Endothelial cell of umbilical vein (primary cell): ENCODE results near the gene TBPL1. TPM values are rescaled to one million over a fixed set of nuclear protein-coding genes. Genes with fewer than 3 reads are reported as not detected.

Source experiments
- BruUV-seq: library from RNA; stranded (reverse); fragments of 400-500 nt; replicated peaks from 2 replicates; lab custom pipeline; 2021; lab: Mats Ljungman, UMichigan
- CTCF ChIA-PET: fragments of 300-600, 350-600 bp; sonication (Branson Sonifier 250); formaldehyde crosslinking; loops from one replicate; lab custom pipeline; 2021; ENCODE audit warnings: antibody characterized with exemption, inconsistent platforms; lab: Charles Lee
- POLR2A ChIA-PET: fragments of 300-600, 350-600 bp; sonication (Branson Sonifier 250); formaldehyde crosslinking; loops from one replicate; lab custom pipeline; 2021; ENCODE audit warnings: antibody characterized with exemption, inconsistent platforms; lab: Charles Lee
- DNase-seq: peaks from one replicate; pipeline ENCODE4 v3.0.0-alpha.2; 2011; ENCODE audit warnings: low read depth, low spot score
- FAIRE-seq: peaks from 2 replicates; lab custom pipeline; 2011; peaks lifted over from hg19 to GRCh38; lab: Jason Lieb, UNC
- H2AFZ ChIP-seq: 2 replicates; pipeline ENCODE4 v1.6.0; 2012; ENCODE audit warnings: low read depth, low read length, control low read depth, inconsistent platforms
- H3K27ac ChIP-seq: 2 replicates; pipeline ENCODE4 v1.5.1; 2011; ENCODE audit warnings: low read depth, mild to moderate bottlenecking, control low read depth, low read length, moderate library complexity; ENCODE audit not compliant: insufficient read depth
- H3K27me3 ChIP-seq, 2 experiments: 2 replicates each; pipeline versions ENCODE4 v1.6.0 to v1.6.1; 2011; ENCODE audit warnings: low read length in 2 of 2, mixed read lengths in 1 of 2; ENCODE audit not compliant: control insufficient read depth in 2 of 2, insufficient read depth in 2 of 2
- H3K36me3 ChIP-seq, 2 experiments: 2 replicates in 1 of 2; 3 replicates in 1 of 2; pipeline ENCODE4 v1.5.1; 2011; ENCODE audit warnings: low read length in 2 of 2, mild to moderate bottlenecking in 1 of 2, moderate library complexity in 1 of 2; ENCODE audit not compliant: control insufficient read depth in 2 of 2, insufficient read depth in 2 of 2; ENCODE audit errors: extremely low read depth in 1 of 2
- H3K4me1 ChIP-seq: 3 replicates; pipeline ENCODE4 v1.5.1; 2011; ENCODE audit warnings: mild to moderate bottlenecking, low read length; ENCODE audit not compliant: control insufficient read depth, insufficient read depth; ENCODE audit errors: extremely low read depth
- H3K4me2 ChIP-seq: 2 replicates; pipeline ENCODE4 v1.6.1; 2011; ENCODE audit warnings: low read length, control low read depth, mixed read lengths; ENCODE audit not compliant: insufficient read depth
- H3K4me3 ChIP-seq, 3 experiments: fragments of 200-600 bp in 1 of 3; sonication (generic), shearing (Covaris generic) in 1 of 3; replicated peaks in 1 of 3; 2 replicates each; pipeline ENCODE4 v1.5.1; 2011 to 2016; ENCODE audit warnings: control low read depth in 3 of 3, low read length in 3 of 3, mild to moderate bottlenecking in 2 of 3, inconsistent platforms in 1 of 3, low read depth in 1 of 3, moderate library complexity in 1 of 3; ENCODE audit not compliant: insufficient read depth in 1 of 3
- H3K79me2 ChIP-seq: 2 replicates; pipeline ENCODE4 v1.6.0; 2012; ENCODE audit warnings: low read length, inconsistent platforms; ENCODE audit not compliant: control insufficient read depth, insufficient read depth
- H3K9ac ChIP-seq: replicated peaks from 2 replicates; pipeline ENCODE3; 2011; ENCODE audit warnings: low read length, control low read depth; ENCODE audit not compliant: insufficient read depth; ENCODE audit errors: extremely low read depth
- H3K9me1 ChIP-seq: replicated peaks from 3 replicates; pipeline ENCODE4 v1.6.0; 2011; ENCODE audit warnings: mild to moderate bottlenecking, low read length; ENCODE audit not compliant: control insufficient read depth, insufficient read depth; ENCODE audit errors: extremely low read depth
- H3K9me3 ChIP-seq: replicated peaks from 2 replicates; pipeline ENCODE4 v1.5.1; 2012; ENCODE audit warnings: low read length, inconsistent platforms; ENCODE audit not compliant: control insufficient read depth, insufficient read depth
- H4K20me1 ChIP-seq: replicated peaks from 2 replicates; pipeline ENCODE3; 2011; ENCODE audit warnings: mild to moderate bottlenecking, low read length; ENCODE audit not compliant: control insufficient read depth, insufficient read depth; ENCODE audit errors: extremely low read depth
- EZH2 ChIP-seq: IDR thresholded peaks from 2 replicates; pipeline ENCODE4 v1.6.1; 2012; ENCODE audit warnings: borderline replicate concordance, low read depth, mild to moderate bottlenecking, moderate library complexity, low read length, inconsistent platforms; ENCODE audit not compliant: severe bottlenecking
- FOS ChIP-seq: IDR thresholded peaks from 2 replicates; pipeline ENCODE4 v1.6.1; 2011; ENCODE audit warnings: mild to moderate bottlenecking, low read length, moderate library complexity, borderline replicate concordance; ENCODE audit not compliant: insufficient read depth
- GATA2 ChIP-seq: IDR thresholded peaks from 2 replicates; pipeline ENCODE4 v1.7.0; 2011; ENCODE audit warnings: low read depth, mild to moderate bottlenecking, moderate library complexity, mixed read lengths, low read length; ENCODE audit not compliant: insufficient read length, insufficient read depth
- JUN ChIP-seq: IDR thresholded peaks from 2 replicates; pipeline ENCODE4 v1.6.1; 2011; ENCODE audit warnings: borderline replicate concordance, low read depth; ENCODE audit not compliant: insufficient read length, insufficient read depth
- MYC ChIP-seq: IDR thresholded peaks from one replicate; pipeline ENCODE4 v1.6.1; 2011; ENCODE audit warnings: mild to moderate bottlenecking, low read depth, low read length
- POLR2A ChIP-seq: IDR thresholded peaks from 2 replicates; pipeline ENCODE4 v1.6.1; 2012; ENCODE audit warnings: low read depth, mild to moderate bottlenecking, control low read depth, low read length
- POLR2AphosphoS5 ChIP-seq: IDR thresholded peaks from 2 replicates; pipeline ENCODE4 v1.6.1; 2012; ENCODE audit warnings: low read depth, mild to moderate bottlenecking, control low read depth, low read length, moderate library complexity; ENCODE audit not compliant: insufficient read depth
- dilution Hi-C: fragments of 300-500 bp; cut with MboI; formaldehyde crosslinking; loops from one replicate; pipeline ENCODE4 v1.15.0; 2019; ENCODE audit warnings: low sequenced_read_pairs; ENCODE audit not compliant: extremely low pct_ligation_motif_present
- intact Hi-C: fragments of 100-400 bp; cut with micrococcal nuclease; formaldehyde crosslinking; loops from one replicate; pipeline ENCODE4 v1.10.0; 2022
- polyA plus RNA-seq, 4 experiments: library from polyadenylated mRNA; depleted of rRNA in 3 of 4; stranded (reverse) in 3 of 4; unstranded in 1 of 4; fragments of >200 nt; gene quantifications; 2 replicates each; pipeline versions ENCODE4 v1.2.1 to v1.2.3, GENCODE V29; 2011 to 2012; ENCODE audit warnings: missing spikeins in 1 of 4
- total RNA-seq: library from RNA; stranded (reverse); gene quantifications from 2 replicates; pipeline ENCODE4 v1.2.3, GENCODE V29; 2021
- TF ChIP-seq, protein P1 (sequence below): IDR thresholded peaks from 2 replicates; pipeline ENCODE4 v1.6.1; 2011; ENCODE audit not compliant: insufficient read depth, insufficient read length
- TF ChIP-seq, protein P2 (sequence below), 2 donors: IDR thresholded peaks; 1 replicate in 1 of 2; 2 replicates in 1 of 2; pipeline ENCODE4 v1.5.1; 2011; ENCODE audit warnings: low read length in 2 of 2, mild to moderate bottlenecking in 2 of 2, moderate library complexity in 2 of 2, control low read depth in 1 of 2, inconsistent platforms in 1 of 2, low read depth in 1 of 2; ENCODE audit not compliant: insufficient read depth in 1 of 2; ENCODE audit errors: extremely low read depth in 1 of 2

TBPL1 gene
- total and polyA plus RNA-seq, 2 donors (not counting 3 experiments of a cell fraction or from before 2014, with no cell fraction given) = 19.6 to 31.2 TPM

DNA sequence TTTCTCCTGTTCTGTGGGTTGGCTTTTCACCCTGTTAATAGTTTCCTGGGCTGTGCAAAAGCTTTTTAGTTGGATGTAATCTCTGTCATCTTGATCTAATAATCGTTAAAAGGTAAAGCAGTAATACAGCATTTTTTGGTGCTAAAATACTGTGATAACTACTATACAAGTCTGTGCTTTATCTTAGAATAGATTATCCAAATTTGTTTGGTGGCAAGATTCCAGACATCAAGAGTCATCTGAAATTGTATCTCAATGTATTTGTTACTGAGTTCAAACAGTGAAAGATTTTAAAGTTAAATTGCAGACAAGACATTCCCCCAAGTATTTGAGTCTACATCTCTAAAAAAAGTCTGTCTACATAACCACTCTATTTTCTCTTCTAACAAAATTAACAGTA is 18.8 kb downstream of the TBPL1 start:
- H3K9ac ChIP-seq = no peak overlapping the region
- no peaks in the 10 kb centered on the region for H3K9me3 ChIP-seq
- H3K27me3 ChIP-seq = no peaks in the 10 kb centered on the region
- no peak overlapping the region for H3K27ac ChIP-seq
- peaks cover 6% of the 10 kb centered on the region for H3K4me1 ChIP-seq
- intact Hi-C loops (no loop called here), dilution Hi-C loops (no loop called here)
- no peaks in the 10 kb centered on the region for H3K9me1 ChIP-seq
- H2AFZ ChIP-seq = no peak overlapping the region
- no peak for FAIRE-seq
- no peaks in the 10 kb centered on the region for H3K36me3 ChIP-seq
- no TSS peak for BruUV-seq
- no peak overlapping the region for H3K4me3 ChIP-seq
- ChIA-PET POLR2A (no interaction called here), CTCF (interaction anchor here (1.8 to 2.9 kb wide), 2 partner anchors 92 to 125 kb away, joined by 10 to 22 read pairs; no protein-coding TSS in a partner anchor)
- H3K4me2 ChIP-seq = no peak overlapping the region
- DNase-seq = no peak
- peaks cover 9% of the 10 kb centered on the region for H4K20me1 ChIP-seq
- no peak for TF ChIP-seq MYC
- TF ChIP-seq POLR2A = no peak
- TF ChIP-seq FOS = no peak
- TF ChIP-seq, protein P1, sequence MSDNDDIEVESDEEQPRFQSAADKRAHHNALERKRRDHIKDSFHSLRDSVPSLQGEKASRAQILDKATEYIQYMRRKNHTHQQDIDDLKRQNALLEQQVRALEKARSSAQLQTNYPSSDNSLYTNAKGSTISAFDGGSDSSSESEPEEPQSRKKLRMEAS = no peak
- no peak for TF ChIP-seq JUN
- no peak for TF ChIP-seq EZH2
- no peak for TF ChIP-seq GATA2
- TF ChIP-seq POLR2AphosphoS5 = no peak
- TF ChIP-seq, protein P2, sequence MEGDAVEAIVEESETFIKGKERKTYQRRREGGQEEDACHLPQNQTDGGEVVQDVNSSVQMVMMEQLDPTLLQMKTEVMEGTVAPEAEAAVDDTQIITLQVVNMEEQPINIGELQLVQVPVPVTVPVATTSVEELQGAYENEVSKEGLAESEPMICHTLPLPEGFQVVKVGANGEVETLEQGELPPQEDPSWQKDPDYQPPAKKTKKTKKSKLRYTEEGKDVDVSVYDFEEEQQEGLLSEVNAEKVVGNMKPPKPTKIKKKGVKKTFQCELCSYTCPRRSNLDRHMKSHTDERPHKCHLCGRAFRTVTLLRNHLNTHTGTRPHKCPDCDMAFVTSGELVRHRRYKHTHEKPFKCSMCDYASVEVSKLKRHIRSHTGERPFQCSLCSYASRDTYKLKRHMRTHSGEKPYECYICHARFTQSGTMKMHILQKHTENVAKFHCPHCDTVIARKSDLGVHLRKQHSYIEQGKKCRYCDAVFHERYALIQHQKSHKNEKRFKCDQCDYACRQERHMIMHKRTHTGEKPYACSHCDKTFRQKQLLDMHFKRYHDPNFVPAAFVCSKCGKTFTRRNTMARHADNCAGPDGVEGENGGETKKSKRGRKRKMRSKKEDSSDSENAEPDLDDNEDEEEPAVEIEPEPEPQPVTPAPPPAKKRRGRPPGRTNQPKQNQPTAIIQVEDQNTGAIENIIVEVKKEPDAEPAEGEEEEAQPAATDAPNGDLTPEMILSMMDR (IDR thresholded peaks at IDR 0.05; ENCODE audit: extremely low read depth in 1 of 2, insufficient read depth in 1 of 2, low read depth in 1 of 2, low read length in 2 of 2) = no peak
- H3K79me2 ChIP-seq = peaks cover 42% of the 10 kb centered on the region
